RPMI7951 (cell line): ENCODE measurements around the gene GNG14. TPM values are rescaled to one million over a fixed set of nuclear protein-coding genes. Genes with fewer than 3 reads are reported as not detected.
A peak's percentile ranks its signal among the peaks of the same experiment; 100 is the strongest.
"Not testable (repeated sequence)": the region's sequence is repeated elsewhere in the genome, so short reads cannot be mapped to it uniquely, and the experiment has no call there.

ENCODE experiments used
- DNase-seq: peaks from one replicate; pipeline ENCODE4 v3.0.0-alpha.2; 2012; ENCODE audit warnings: low read depth
- total RNA-seq: library from RNA; depleted of rRNA; stranded (reverse); fragments of >200 nt; shearing (Covaris generic); gene quantifications from 2 replicates; pipeline ENCODE4 v1.2.3, GENCODE V29; 2014; rRNA removed

Gene GNG14
- total RNA-seq, 1 experiment from 2014 or later, result not detected

GRCh38 chr19:12723641-12724426 lies 36.0 kb downstream of the GNG14 start, which contains the start of gene TNPO2:
TNPO2 (minus strand) TSS chr19:12723932; CDS start chr19:12720977, 2,955 bp downstream.
- DNase-seq, result peak; percentile 72

DNA sequence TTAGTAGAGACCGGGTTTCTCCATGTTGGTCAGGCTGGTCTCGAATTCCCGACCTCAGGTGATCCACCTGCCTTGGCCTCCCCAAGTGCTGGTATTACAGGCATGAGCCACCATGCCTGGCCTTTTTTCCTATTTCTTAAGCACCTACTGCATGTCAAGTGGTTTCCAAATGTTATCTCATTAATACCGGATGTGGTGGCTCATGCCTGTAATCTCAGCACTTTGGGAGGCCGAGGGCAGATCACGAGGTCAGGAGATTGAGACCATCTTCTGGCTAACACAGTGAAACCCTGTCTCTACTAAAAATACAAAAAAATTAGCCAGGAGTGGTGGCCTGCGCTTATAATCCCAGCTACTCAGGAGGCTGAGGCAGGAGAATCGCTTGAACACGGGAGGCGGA lies 37.8 kb downstream of the GNG14 start:
- not testable (repeated sequence) for DNase-seq

DNA sequence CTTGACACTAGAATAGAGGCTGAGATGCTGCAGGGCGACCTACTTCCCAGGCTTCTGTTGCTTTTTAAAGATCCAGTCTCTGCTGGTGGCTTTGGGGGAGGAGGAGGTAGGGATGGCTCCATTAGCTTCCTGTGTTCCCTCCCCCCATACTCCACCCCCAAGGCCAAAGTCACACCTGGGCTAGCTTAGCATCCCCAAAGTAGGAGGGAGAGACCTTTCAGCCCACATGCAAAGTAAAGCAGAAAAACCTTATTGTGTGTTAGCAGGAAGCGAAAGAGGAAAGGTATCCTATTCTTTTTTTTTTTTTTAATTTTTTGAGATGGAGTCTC lies 39.2 kb downstream of the GNG14 start:
- DNase-seq, result no peak

- DNase-seq, result no peak
Observed at GRCh38 chr19:12727745-12728433, 40.1 kb downstream of the GNG14 start.

DNA sequence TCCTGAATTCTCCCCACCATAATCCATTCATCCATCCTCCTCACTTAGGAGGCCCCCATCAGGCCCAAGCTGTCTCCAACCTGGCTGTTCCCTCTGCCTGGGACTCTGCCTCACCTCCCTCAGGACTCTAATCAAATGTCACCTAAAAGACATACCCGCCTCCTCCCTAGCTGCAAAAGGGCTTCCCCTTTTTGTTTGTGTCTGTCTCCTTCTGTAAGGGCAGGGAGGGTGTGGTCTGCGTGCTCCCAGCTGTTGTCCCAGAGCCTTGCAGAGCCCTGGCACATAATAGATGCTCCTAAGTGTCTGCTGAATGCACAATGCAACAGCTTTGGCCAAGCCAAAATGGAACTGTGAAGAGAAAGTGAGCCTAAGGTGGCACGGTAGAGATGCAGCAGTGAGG lies 42.3 kb downstream of the GNG14 start:
- no peak for DNase-seq

DNA sequence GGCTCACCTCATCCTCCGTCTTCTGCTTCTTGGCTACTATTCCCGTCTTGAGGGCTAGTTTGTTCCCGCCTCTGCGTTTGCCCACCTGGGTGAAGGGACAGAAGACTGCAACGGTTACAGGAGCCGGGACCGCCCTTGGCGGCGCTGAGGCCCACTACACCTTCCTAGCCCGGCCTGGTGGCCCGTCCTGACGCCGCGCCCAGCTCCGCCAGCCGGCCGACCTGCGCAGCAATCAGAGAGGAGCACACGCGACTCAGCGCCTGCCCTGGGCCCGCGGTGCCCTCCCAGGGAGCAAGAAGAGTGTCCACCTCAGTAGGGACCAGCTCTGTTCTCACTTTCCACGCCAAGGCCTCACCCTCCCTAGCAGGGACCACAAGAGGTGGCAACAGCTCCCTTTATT lies 43.5 kb downstream of the GNG14 start:
- DNase-seq, result no peak

- peak; percentile 51 for DNase-seq
Observed at GRCh38 chr19:12733369-12734214, 45.8 kb downstream of the GNG14 start.

DNA sequence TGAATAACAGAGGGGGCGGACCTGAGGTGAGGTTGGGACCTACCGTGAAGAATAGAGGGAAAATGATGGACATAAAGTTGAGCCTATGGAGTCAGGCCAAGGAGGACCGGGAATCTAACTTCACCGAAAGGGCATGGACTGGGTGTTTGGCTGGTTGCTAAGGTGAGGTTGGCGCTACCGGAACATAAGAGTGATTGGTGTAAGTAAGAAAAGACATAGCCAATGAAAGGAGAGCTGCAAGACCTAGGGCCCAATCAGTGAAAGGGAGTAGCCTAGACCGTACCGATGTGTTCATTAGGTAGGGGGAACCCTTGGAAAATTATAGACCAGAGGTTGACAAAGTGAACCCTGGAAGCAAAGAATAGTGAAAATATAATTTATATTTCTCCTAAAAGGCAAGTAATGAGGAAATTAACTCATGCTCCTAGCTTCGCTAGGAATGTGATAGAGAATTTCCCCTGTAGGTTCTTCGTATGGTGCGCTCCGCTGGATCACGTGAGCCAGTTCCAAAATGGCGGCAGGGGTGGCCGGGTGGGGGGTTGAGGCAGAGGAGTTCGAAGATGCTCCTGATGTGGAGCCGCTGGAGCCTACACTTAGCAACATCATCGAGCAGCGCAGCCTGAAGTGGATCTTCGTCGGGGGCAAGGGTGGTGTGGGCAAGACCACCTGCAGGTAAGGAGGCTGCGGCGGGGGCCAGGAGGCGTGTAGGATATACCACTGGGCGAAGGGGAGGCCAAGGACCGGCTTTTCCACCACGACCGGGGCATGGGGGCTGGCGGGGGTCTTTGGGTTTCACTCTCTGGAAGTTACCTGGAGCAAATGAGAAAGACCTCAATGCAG lies 49.4 kb downstream of the GNG14 start, which contains the start of gene GET3:
GET3 (plus strand) TSS at position 503 of the 840 bp plus-strand sequence; CDS start at position 512, 9 bp downstream.
- DNase-seq, result peak; percentile 100

DNA sequence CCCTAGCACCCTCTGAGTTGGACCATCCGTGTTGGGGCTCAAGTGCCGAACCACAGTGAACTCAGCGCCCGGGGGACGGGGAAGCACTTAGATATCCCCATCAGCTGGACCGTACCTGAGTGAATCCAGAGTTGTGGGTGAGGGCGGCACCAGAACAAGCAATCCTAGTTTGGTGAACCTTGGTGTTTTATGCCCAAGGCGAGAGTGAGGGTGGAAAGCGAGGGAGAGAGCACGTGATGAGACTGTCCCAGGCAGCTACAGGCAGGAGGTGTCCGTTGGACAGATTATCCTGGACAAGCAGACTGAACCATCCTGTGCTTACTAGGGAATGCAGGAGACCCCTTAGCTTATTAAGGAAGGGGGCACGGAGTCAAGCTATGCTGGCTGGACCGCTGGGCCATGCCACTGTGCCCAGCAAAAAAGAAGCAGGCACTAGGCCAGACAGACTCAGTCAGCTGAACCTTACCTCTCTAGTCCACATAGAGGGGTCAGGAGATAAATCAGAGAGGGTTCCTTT lies 50.1 kb downstream of the GNG14 start:
- DNase-seq, result no peak

Other genes with a start within 250 kb of the GNG14 start
- 4.8 and 5.8 TPM in 2 replicates for gene ZNF443, start 247.0 kb upstream of the GNG14 start, total RNA-seq
- gene ZNF709, start 203.2 kb upstream of the GNG14 start, total RNA-seq, result 3.0 and 3.5 TPM in 2 replicates
- 2.5 and 3.3 TPM in 2 replicates for gene ZNF564, start 136.5 kb upstream of the GNG14 start, total RNA-seq
- 4.7 and 4.9 TPM in 2 replicates for gene ZNF490, start 77.2 kb upstream of the GNG14 start, total RNA-seq
- 9.6 and 10.8 TPM in 2 replicates for gene ZNF791, start 77.1 kb upstream of the GNG14 start, total RNA-seq
- gene MAN2B1, start 21.3 kb upstream of the GNG14 start, total RNA-seq, result 22.6 and 25.2 TPM in 2 replicates
- gene WDR83, start 21.2 kb upstream of the GNG14 start, total RNA-seq, result 10.2 and 14.6 TPM in 2 replicates
- 95.2 and 109 TPM in 2 replicates for gene DHPS, start 6.1 kb upstream of the GNG14 start, total RNA-seq
- 21.6 and 24.4 TPM in 2 replicates for gene FBXW9, start 8.6 kb downstream of the GNG14 start, total RNA-seq
- gene TNPO2, start 35.9 kb downstream of the GNG14 start, total RNA-seq, result 28.2 and 29.9 TPM in 2 replicates
- gene TRIR, start 46.7 kb downstream of the GNG14 start, total RNA-seq, result 276 and 304 TPM in 2 replicates
- 115 and 127 TPM in 2 replicates for gene GET3, start 49.5 kb downstream of the GNG14 start, total RNA-seq
- gene BEST2, start 63.8 kb downstream of the GNG14 start, total RNA-seq, result 0.10 TPM in 1 of 2 replicates, not detected in the other
- gene HOOK2, start 87.6 kb downstream of the GNG14 start, total RNA-seq, result 4.0 and 9.0 TPM in 2 replicates
- gene JUNB, start 103.5 kb downstream of the GNG14 start, total RNA-seq, result 44.1 and 61.9 TPM in 2 replicates
- 443 and 513 TPM in 2 replicates for gene PRDX2, start 113.8 kb downstream of the GNG14 start, total RNA-seq
- gene THSD8, start 114.1 kb downstream of the GNG14 start, total RNA-seq, result not detected in 2 replicates
- 83.6 and 99.1 TPM in 2 replicates for gene RNASEH2A, start 118.6 kb downstream of the GNG14 start, total RNA-seq
- gene RTBDN, start 146.6 kb downstream of the GNG14 start, total RNA-seq, result 0.68 TPM in 1 of 2 replicates, not detected in the other
- 0.10 and 1.6 TPM in 2 replicates for gene MAST1, start 150.5 kb downstream of the GNG14 start, total RNA-seq
- 33.6 and 36.1 TPM in 2 replicates for gene DNASE2, start 193.5 kb downstream of the GNG14 start, total RNA-seq
- not detected in 2 replicates for gene KLF1, start 199.2 kb downstream of the GNG14 start, total RNA-seq
- 29.1 and 40.5 TPM in 2 replicates for gene GCDH, start 203.2 kb downstream of the GNG14 start, total RNA-seq
- gene SYCE2, start 231.3 kb downstream of the GNG14 start, total RNA-seq, result 0.20 and 3.0 TPM in 2 replicates
- gene FARSA, start 245.7 kb downstream of the GNG14 start, total RNA-seq, result 60.7 and 83.7 TPM in 2 replicates